Right lobe of liver (tissue), 6 donors: ENCODE data around the gene FCGR3A. TPM values are rescaled to one million over a fixed set of nuclear protein-coding genes. Genes with fewer than 3 reads are reported as not detected.
"Not testable (repeated sequence)": the region's sequence is repeated elsewhere in the genome, so short reads cannot be mapped to it uniquely, and the experiment has no call there.

Experiments
- ATAC-seq, 4 donors: fragments of 200-7000 bp; cut with Tn5 transposase; one replicate each; pipeline ENCODE4 v1.9.1; 2020; ENCODE audit warnings: mild to moderate bottlenecking in 4 of 4, moderate library complexity in 4 of 4
- DNase-seq, 3 donors: peaks; one replicate each; pipeline ENCODE4 v3.0.0-alpha.2; 2020
- H3K27ac ChIP-seq, 3 donors: fragments of 200-600 bp; one replicate each; pipeline ENCODE4 v1.8.0; 2022
- H3K27me3 ChIP-seq, 2 donors: fragments of 200-600 bp; one replicate each; pipeline ENCODE4 v1.8.0; 2022
- H3K36me3 ChIP-seq, 4 donors: fragments of 200-600 bp; sonication (generic) in 1 of 4; one replicate each; pipeline versions ENCODE4 v1.5.1 to v1.8.0; 2017 to 2022; ENCODE audit warnings: control low read depth in 1 of 4
- H3K4me1 ChIP-seq, 4 donors: fragments of 200-600 bp; sonication (generic) in 1 of 4; one replicate each; pipeline versions ENCODE4 v1.5.1 to v1.8.0; 2017 to 2022; ENCODE audit warnings: control low read depth in 1 of 4
- H3K4me3 ChIP-seq, 3 donors: fragments of 200-600 bp; one replicate each; pipeline ENCODE4 v1.8.0; 2022
- H3K9me3 ChIP-seq, 4 donors: fragments of 200-600 bp; sonication (generic) in 1 of 4; one replicate each; pipeline versions ENCODE4 v1.5.1 to v1.8.0; 2017 to 2022; ENCODE audit warnings: control low read depth in 1 of 4
- WGBS: methylation state at CpG from one replicate; pipeline ENCODE4 v1.1.6; 2018; ENCODE audit warnings: low coverage, low lambda C conversion rate; ENCODE audit not compliant: insufficient coverage; ENCODE audit errors: missing lambda C conversion rate; 5-methylcytosine and 5-hydroxymethylcytosine counted together
- intact Hi-C, 2 donors: fragments of 100-400 bp; cut with DNase I; formaldehyde crosslinking; loops; one replicate each; pipeline versions ENCODE4 v1.11.2 to v1.14.1; 2022
- total RNA-seq, 6 experiments: library from RNA; depleted of rRNA in 2 of 6; stranded (reverse); fragments of >200 nt in 2 of 6; fragmentation: NEBNext Ultra II Directional in 3 of 6; extraction: Animal tissue kit (Norgen Biotek cat#: 25700) in 3 of 6; gene quantifications; one replicate each; pipeline versions ENCODE4 v1.1.0 to v1.2.4, GENCODE V29; 2016 to 2023
- donor health status: DM: no; HTN: yes; CAD: no.
- donor health status: DM: no; HTN: no; CAD: no.
- donor health status: DM: no; HTN: no; CAD: no.
- donor health status: DM: no; HTN: yes; CAD: no.
- donor health status: DM: no; HTN: yes; CAD: no.

FCGR3A gene
- total RNA-seq, 6 experiments from 2014 or later: 17.6 to 127 (median 31.2) TPM

GRCh38 chr1:161582882-161583281, 33.3 kb upstream of the FCGR3A start:
- intact Hi-C loops, H3K9me3 ChIP-seq, H3K27ac ChIP-seq, H3K4me3 ChIP-seq, H3K27me3 ChIP-seq, H3K4me1 ChIP-seq, H3K36me3 ChIP-seq, DNase-seq: not testable (repeated sequence)
- peak; percentile 77 to 89 (median 82) for ATAC-seq
- WGBS: no CpG with 5 or more reads among the region's 4 CpGs

GRCh38 chr1:161580879-161581537, 31.4 kb upstream of the FCGR3A start:
- peak; percentile 19 to 59 (median 29) for ATAC-seq
- H3K27ac ChIP-seq, DNase-seq, H3K4me1 ChIP-seq, H3K27me3 ChIP-seq, intact Hi-C loops, H3K4me3 ChIP-seq, H3K36me3 ChIP-seq, H3K9me3 ChIP-seq: not testable (repeated sequence)
- WGBS: no CpG with 5 or more reads among the region's 4 CpGs

DNA sequence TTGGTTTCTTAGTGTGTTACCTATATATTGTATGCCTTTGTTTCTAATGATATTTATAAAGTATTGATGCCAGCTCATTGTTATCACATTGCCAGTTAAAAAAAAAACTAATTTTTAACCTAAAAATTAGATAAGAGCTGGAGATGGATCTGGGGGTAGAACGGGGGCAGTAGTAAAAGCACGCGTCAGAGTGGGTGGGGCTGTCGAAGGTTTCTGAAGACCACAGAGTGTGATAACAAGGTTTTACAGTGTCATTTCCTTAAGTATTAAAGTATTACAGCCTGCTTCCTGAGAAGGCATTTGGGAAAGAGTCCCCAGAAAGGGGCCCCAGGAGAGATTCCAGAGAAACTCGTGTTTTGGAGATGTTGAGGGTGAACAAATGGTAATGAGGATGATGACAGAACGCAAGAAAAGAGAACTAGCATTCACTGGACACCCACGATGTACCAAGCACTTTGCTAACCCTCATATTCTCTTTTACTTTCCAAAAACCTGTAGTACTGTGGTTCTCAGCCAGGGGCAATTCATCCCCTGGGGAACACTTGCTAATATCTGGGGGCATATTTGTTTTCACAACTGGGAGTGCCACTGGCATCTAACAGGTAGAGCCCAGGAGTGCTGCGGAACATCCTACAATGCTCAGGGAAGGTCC, 30.4 kb upstream of the FCGR3A start:
- peak in 1 of 4 donors; percentile 35 for ATAC-seq
- H3K27ac ChIP-seq, H3K4me1 ChIP-seq, DNase-seq, intact Hi-C loops, H3K9me3 ChIP-seq, H3K36me3 ChIP-seq, H3K27me3 ChIP-seq, H3K4me3 ChIP-seq: not testable (repeated sequence)
- WGBS: no CpG with 5 or more reads among the region's 8 CpGs

DNA sequence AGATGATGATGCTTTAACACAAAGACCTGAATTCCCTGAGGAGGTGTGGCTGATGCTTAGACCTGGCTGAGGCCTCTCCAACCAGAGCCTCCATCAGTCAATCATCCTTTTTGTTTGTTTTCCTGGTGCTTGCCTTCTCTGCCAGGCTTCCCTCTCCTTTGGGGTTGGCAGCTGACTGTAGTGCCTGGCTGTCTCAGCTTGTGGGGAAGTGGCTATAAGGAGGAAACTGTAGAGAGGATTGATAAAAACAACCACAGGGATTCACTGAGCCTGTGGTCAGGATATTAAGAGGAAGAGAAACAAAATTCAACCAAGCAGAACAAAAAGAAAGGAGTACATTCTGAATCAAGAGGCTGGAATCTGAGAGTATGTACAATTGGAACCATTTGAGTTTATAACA, 27.1 kb upstream of the FCGR3A start:
- H3K9me3 ChIP-seq, H3K4me3 ChIP-seq, H3K27ac ChIP-seq, intact Hi-C loops, H3K27me3 ChIP-seq, DNase-seq, H3K36me3 ChIP-seq, H3K4me1 ChIP-seq: not testable (repeated sequence)
- ATAC-seq: peak in 3 of 4 donors; percentile 53 to 58 (median 57)

DNA sequence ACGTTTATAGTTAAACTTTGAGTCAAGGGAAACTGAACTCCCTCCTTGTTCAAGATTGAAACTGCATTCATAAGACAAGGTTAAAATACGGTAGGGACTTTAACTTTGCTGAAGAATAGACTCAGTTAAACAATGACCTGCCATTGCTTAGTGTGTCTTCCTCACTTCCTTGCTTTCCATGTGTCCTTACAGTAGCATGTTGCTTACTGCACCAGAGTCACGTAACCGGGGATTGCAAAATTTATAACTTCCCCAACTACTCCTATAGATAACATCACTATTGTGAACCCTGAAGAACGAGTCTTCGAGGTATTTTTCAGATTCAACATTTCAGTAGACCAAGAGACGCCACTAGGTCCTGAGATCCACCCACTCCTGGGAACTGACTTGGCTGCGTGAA, 22.1 kb upstream of the FCGR3A start:
- DNase-seq, H3K36me3 ChIP-seq, H3K27ac ChIP-seq, H3K9me3 ChIP-seq, H3K4me3 ChIP-seq, H3K27me3 ChIP-seq, H3K4me1 ChIP-seq, intact Hi-C loops: not testable (repeated sequence)
- WGBS: no CpG with 5 or more reads among the region's 8 CpGs
- peak in 3 of 4 donors; percentile 33 to 61 (median 56) for ATAC-seq

GRCh38 chr1:161566602-161566960, 17.0 kb upstream of the FCGR3A start:
- H3K4me1 ChIP-seq, H3K27ac ChIP-seq, intact Hi-C loops, H3K27me3 ChIP-seq, ATAC-seq, H3K9me3 ChIP-seq, H3K36me3 ChIP-seq, DNase-seq, H3K4me3 ChIP-seq: not testable (repeated sequence)
- WGBS: no CpG with 5 or more reads among the region's 3 CpGs

DNA sequence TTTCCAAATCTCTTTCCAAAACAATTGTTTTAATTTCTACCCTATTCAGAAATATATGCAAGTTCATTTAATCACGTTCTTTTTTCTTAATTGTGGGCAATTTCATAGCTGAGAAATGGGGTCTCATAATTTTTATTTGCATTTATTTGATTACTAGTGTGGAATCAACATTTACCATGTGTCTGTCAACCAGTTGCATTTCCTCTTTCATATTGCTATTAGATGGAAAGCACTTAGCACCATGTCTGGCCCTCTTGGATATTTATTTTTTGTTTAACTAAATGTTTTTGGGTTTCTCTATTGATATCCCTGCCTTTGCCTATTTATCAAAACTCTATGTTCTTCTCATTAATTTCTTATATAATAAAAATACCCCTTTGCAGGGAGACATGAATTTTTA, 13.9 kb upstream of the FCGR3A start:
- ATAC-seq, H3K27me3 ChIP-seq, H3K9me3 ChIP-seq, H3K4me1 ChIP-seq, DNase-seq, H3K27ac ChIP-seq, intact Hi-C loops, H3K4me3 ChIP-seq, H3K36me3 ChIP-seq: not testable (repeated sequence)
- 40% methylated on average over 1 of the region's 1 CpG for WGBS

GRCh38 chr1:161562441-161562840, 12.8 kb upstream of the FCGR3A start:
- H3K4me3 ChIP-seq, H3K9me3 ChIP-seq, DNase-seq, H3K27ac ChIP-seq, intact Hi-C loops, H3K4me1 ChIP-seq, H3K27me3 ChIP-seq, H3K36me3 ChIP-seq: not testable (repeated sequence)
- WGBS: 30% methylated on average over 2 of the region's 3 CpGs
- peak; percentile 29 to 49 (median 44) for ATAC-seq
